GM21390 (cell line): ENCODE measurements around the gene CTSO.

Source experiments
- ATAC-seq: cut with Tn5 transposase; IDR thresholded peaks from one replicate; pipeline ENCODE4 v1.9.1; 2021; ENCODE audit not compliant: unreplicated experiment

The CTSO gene, protein sequence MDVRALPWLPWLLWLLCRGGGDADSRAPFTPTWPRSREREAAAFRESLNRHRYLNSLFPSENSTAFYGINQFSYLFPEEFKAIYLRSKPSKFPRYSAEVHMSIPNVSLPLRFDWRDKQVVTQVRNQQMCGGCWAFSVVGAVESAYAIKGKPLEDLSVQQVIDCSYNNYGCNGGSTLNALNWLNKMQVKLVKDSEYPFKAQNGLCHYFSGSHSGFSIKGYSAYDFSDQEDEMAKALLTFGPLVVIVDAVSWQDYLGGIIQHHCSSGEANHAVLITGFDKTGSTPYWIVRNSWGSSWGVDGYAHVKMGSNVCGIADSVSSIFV

DNA sequence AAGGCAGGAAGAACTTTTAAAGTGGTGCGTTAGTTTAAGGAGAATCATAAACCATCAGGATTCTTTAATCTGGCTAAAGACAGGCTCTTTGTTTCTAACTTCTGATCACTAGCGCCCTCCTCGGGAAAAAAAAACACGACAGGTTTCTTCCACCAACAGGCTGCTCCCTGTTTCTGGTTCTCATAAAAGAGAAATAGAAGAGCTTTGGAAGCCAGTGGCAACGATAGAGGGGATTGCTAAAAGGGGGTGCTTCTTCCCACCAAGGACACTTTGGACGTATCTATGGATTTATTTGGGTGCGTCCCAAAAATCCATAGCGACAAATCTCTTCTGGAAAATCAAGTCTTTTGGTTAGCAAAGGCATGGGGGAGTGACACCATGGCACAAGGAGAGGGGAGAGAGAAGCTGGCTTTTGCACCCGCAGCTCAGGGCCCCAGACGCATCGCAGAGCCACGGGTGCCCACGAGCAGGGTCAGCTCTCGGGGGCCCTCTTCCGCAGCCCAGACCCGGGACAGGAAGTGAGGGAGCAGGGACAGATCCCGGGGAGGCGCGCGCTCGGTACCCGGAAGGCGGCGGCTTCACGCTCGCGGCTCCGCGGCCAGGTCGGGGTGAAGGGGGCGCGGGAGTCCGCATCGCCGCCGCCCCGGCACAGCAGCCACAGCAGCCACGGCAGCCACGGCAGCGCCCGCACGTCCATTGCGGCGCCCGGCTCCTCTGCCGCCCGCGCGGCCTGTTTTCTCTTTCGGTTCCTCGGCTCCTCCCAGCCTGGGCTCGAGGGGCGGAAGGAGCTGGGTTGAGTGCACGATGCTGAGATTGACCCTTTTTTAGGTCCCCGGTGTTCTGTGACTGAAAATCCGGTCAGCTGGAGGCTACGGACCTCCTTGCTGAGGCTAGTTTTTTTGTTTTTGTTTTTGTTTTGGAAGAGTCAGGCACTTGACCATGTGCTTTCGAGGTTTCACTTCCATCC lies at the start of gene CTSO:
Gene CTSO, minus strand, starts transcription at position 716 of the 967 bp plus-strand sequence. Its CDS starts 19 bp downstream, at position 697.
- peak; percentile 93 for ATAC-seq

GRCh38 chr4:156000491-156000890 lies 46.8 kb upstream of the CTSO start:
- no peak for ATAC-seq

DNA sequence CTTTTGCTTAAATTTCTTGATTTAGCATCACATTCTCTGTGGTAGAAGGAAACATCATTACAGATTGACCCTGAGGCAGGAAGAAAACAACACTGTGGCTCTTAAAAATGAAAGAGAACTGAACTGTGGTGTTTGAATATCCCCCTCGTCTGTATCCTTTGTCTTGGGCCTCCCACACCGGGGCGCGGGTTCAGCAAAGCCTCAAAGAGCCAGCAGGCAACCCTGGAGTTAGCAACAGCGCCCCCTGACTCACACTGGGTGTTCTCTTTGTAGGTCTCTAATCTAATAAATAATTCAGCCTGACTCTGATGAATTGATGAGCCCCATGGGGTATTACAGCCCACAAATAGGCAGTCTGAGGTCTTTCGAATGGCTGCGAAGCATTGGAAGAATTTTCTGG lies 46.1 kb upstream of the CTSO start:
- no peak for ATAC-seq

GRCh38 chr4:155995069-155995468 lies 41.4 kb upstream of the CTSO start:
- no peak for ATAC-seq

- no peak for ATAC-seq
Measured at GRCh38 chr4:155984106-155984797, 30.6 kb upstream of the CTSO start.

DNA sequence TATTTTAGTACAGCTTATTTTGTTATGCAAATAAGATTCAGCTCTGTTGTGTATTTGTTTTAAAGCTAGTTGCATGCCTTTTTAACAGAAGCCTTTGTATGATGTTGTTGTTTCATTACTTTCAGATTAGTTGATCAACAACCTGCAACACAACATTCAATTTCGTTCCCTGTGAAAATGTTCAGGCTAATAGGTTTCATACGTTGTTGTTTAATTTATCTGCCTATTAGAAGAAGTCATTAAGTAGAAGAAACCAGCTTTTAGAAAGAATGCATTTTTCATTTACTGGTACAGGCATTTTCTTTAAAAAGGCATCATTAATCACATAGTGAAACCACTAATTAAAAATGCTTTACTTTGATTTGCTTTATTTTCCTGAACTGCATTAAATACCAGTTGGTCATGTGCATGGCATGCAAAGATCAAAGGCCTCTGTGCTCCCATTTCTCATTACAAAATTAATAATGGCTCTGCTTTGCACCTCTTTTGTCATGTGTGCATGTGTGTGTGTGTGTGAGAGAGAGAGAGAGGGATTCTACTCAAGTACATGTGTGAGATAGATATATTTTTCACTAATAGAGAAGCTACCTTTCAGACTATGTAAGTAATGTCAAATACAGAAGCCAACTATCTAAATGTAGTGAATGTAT lies 29.2 kb upstream of the CTSO start:
- no peak for ATAC-seq

DNA sequence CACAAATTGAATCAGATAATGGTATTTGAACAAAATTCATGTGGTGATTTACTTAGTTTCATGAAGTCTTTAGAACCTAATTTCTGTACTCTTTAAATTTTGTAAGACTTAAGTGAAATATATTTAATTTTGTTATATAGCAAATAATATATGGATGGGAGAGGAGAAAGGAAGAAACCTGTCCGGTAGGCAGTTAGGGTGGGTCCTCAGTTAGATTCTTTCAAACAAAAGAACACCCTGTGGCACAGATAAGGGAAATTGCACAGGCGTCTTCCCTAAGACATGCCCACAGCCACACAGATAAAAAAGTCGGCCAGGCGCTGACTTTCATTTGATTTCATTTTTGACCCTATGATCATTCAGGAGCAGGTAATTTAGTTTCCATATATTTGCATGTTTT lies 25.1 kb upstream of the CTSO start:
- ATAC-seq = no peak

DNA sequence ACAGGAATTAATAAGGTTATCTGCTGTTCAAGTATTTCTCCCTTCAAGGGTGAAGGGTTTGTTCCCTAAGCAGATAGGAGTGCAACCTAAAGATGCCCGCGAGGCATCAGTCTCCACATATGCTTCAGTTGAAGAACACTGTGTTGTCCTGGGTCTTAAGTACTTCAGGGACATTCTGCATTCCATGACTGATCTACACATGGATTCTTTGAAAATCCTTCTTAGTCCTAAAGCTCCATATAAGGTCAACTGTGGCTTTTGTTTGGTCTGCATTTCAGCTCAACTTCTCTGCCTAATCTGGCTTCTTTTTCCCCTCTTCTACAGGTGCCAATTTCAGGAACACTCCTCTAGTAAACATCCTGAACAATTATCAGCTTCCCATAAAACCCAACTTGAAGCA lies 21.8 kb upstream of the CTSO start:
- ATAC-seq = no peak

DNA sequence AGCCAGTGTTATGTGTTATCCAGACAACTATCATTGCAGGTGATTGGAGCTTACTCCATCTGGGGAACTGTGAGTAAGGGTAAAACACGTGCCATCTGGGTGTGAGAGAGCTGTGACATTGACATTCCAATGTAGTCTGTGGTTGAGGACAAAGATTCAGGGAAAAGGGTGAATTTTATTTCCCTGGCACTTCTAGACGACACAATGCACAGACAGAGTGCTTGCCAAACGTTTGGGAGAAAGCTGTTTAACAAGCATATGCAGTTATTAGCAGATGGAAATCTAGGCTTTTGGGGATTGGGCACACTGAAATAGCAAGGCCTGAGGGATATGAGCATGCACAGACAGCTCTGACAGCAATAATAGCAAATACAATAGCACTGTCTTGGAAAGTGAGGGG lies 21.3 kb upstream of the CTSO start:
- ATAC-seq = no peak

- peak; percentile 92 for ATAC-seq
Measured at GRCh38 chr4:155974476-155974749, 20.7 kb upstream of the CTSO start.

DNA sequence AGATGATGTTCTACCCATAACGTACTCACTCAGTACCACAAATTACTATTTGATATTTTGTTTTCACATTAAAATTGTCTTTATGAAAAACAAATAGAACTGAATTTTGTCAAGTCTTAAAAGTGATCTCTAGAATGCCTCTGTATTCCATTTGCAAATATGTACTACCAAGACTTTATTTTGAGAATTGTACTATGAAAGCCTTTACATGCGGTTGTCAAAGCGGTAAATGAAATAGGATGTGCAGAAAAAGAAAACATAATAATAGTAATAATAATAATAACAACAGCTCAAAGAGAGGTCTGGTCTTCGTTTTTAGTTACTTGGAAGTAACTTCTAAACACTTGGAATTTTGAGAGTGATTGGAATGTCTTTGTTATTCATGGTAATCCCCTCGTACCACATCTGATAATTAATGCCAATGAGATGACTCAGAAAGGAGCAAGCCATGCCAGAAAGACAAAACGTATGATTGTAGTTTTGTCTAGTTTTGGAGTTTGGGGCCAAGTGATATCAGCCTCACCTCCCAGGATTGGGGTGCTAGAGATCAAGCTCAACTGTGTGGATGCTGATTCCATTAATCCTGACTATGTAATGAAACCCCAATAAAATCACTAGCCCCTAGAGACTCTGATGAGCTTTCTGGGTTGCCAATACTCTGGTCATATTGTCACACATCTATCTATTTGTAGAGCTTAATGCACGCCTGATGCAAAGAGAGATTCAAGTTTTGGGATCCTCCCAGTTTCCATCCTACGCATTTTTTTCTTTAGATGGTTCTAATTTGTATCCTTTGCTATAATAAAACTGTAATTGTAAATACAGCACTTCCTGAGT lies 20.2 kb upstream of the CTSO start:
- peak; percentile 26 for ATAC-seq

- no peak for ATAC-seq
Measured at GRCh38 chr4:155972098-155972497, 18.4 kb upstream of the CTSO start.

DNA sequence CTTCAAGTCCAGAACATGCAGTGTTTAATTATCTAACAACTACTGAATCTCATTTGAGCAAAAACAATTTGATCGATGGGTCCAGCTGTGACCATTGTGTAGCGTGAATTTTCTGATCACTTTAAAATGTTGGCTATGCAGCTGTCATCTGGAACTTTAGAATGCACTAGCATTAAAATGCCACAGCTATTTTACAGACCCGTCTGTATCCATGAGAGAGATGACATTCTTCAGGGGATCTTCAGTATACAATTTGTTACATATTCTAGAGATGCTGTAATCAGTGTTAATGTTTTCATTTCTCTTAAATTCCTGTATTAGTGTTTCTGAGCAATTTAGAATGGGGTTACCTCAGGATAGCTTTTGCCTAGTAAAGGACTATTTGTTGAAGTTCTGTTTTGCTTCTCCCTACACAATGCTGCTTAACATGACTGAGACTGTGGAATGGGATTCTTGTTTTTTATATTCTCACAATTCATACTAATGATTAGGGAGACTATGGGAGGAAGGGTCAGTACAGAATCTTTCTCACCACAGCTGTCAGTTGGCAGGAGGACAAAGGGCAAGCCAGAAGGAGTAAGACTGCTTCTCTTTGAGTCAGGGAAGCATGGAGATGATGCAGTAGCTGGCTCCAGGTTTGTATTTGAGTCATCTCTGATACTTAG lies 13.2 kb upstream of the CTSO start:
- no peak for ATAC-seq

DNA sequence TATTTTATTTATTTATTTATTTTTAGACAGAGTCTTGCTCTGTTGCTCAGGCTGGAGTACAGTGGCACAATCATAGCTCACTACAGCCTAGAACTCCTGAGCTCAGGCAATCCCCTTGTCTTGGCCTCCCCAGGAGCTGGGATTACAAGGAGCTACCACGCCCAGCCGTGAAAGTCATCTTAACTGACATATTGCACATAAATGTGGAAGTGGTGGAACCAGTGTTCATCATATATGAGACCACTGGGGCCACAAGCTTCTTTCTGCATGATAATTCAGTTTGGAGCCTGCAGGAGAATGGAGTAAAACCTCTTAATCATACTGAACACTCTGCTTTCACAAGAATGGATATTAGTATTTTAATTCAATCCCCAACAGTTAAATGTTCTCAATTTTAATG lies 12.5 kb upstream of the CTSO start:
- no peak for ATAC-seq

DNA sequence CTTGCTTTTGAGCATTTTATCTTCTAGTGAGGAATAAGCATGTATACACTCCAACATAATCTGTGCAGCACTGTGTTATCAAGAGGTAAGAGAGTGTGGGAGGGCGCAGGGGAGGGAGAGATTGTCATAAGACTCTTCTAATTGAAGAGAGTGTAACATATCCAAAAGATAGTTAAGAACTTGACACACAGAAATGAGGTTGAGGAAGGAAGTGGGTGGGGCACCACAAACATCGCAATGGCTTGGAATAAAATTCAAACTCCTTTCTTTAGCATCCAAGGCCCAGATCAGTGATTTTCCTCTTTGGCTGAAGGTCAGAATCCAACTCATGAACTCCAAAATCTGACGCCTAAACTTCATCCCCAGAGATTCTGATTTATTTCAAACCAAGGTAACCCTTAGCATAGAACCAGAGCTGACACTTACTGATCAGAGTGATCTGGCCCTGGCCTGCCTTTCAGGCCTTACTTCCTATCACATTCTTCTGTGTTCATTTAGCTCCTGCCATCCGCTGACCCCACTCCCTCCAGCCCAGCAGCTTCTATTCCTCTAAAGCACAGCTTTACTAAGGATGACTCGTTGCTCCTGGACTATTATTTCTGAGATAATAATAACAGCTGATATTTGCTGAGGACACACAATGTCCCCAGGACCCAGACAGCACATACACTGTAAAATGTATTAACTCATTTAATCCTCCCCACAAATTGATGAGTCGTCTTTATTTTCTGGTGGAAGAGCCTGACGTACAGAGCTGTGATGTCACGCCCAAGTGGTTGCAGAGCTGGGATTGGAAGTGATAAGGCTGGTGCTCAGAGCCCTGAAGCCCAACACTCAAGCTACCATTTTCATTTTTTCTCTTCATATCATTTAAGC lies 10.6 kb upstream of the CTSO start:
- ATAC-seq = no peak

DNA sequence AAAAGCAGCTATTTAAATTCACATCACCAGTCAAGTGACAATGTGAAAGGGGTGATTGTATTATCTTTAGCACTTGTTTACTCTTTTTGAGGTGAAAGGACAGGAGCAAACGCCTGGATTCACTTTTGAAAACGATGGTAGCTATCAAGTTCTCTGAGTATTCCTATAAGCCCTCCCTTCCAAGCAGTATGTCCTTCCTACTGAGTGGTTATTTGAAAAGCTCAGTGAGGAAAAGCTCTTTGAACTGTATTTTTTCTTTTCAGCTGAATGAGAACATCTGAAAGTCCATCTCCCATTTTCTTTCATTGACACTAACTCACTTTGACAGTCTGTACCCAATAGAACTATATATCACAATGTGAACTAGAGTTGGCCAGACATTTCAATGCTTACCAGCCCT lies 9.1 kb upstream of the CTSO start:
- no peak for ATAC-seq

GRCh38 chr4:155961575-155961974 lies 7.9 kb upstream of the CTSO start:
- ATAC-seq = no peak

DNA sequence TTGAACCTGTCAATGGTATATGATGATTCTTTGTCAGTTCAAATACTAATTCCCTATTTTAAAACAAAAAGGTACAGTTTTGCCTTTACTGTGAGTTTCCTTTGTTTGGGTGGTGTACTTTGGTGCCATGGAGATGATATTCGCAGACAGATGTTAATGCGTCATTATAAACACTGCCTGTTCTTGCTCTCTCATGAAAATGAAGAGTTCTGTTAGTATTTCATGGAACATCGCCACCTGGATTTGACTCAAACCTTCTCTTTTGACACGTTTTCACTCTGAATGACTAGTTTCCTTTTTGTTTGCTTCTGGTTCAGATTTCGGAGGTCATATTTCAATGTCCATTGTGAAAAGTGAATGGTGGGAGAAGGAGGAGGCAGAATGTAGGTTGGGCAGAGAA lies 6.9 kb upstream of the CTSO start:
- no peak for ATAC-seq

- ATAC-seq = no peak
Measured at GRCh38 chr4:155959417-155959816, 5.8 kb upstream of the CTSO start.
